Measurements from ENCODE around the gene FYN. TPM values are rescaled to one million over a fixed set of nuclear protein-coding genes. Genes with fewer than 3 reads are reported as not detected.

FYN gene
- total and polyA plus RNA-seq, 2 of the 13 experiments (the other 11 are each of a cell fraction or from before 2014, with no cell fraction given) = 15.5 to 24.6 TPM

DNA sequence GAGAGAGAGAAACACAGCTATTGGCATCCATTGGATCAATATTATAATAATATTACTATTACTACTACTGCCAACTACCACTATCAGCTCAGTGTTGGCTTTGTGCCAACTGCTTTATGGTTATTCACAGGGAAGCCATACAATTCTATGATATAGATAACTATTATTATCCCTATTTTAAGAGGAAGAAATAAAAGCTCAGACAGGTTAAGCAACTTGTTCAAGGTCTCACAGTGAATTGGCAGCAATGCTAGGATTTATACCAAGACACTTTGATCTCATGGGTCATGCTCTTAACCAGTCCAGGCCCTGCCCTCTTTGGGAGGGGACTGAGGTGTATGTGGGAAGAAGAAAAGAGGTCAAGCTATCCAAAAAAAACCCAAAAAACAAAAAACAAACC lies 185.6 kb downstream of the FYN start:
- BruUV-seq (replicated peaks) = no TSS peak
- Histone ChIP-seq H3K4me2 (ENCODE audit: low read depth, low read length) (no peak overlapping the region), H3K9ac (ENCODE audit: insufficient read depth, low read depth, low read length) (no peak overlapping the region), H3K27me3 (ENCODE audit: control insufficient read depth in 1 of 2, insufficient read depth in 2 of 2, low read length in 2 of 2) (no peaks in the 10 kb centered on the region), H3K36me3 (replicated peaks in 1 of 2; ENCODE audit: control insufficient read depth in 1 of 2, insufficient read depth in 2 of 2, low read length in 2 of 2) (peaks cover 3 to 5% of the 10 kb centered on the region in 2 experiments; a peak in 3 of 5 replicates), H3K79me2 (ENCODE audit: insufficient read depth, low read length) (no peaks in the 10 kb centered on the region), H3K4me1 (ENCODE audit: insufficient read depth, low read length) (peaks cover 30% of the 10 kb centered on the region), H3K4me3 (replicated peaks in 1 of 3; ENCODE audit: insufficient read depth in 1 of 3, low read depth in 2 of 3, low read length in 3 of 3) (no peak overlapping the region), H2AFZ (ENCODE audit: low read length) (no peak overlapping the region), H3K27ac (ENCODE audit: extremely low read length, insufficient read depth, low read length) (no peak overlapping the region), H4K20me1 (ENCODE audit: insufficient read depth, low read length) (no peaks in the 10 kb centered on the region), H3K9me3 (ENCODE audit: low read length) (no peaks in the 10 kb centered on the region)
- DNase-seq (ENCODE audit: low spot score) = no peak
- intact Hi-C loops (cut with micrococcal nuclease; ENCODE audit: unreplicated experiment) = no loop called here
- no peak for TF ChIP-seq ZNF451 (CRISPR knock-in tag; IDR thresholded peaks at IDR 0.05)
- TF ChIP-seq ZNF142 (CRISPR knock-in tag; IDR thresholded peaks at IDR 0.05) = no peak
- TF ChIP-seq LCORL (IDR thresholded peaks at IDR 0.05) = 0 out of 2 replicates have a peak, but pooled peaks have one; percentile 53
- no peak for TF ChIP-seq LCORL (CRISPR knock-in tag; IDR thresholded peaks at IDR 0.05)
- no peak for FAIRE-seq
- in situ Hi-C loops (cut with HindIII; ENCODE audit: extremely low pct_ligation_motif_present, low pct_unique_long_range_greater_than_20kb) = no loop called here
- CTCF ChIA-PET (ENCODE audit: low intra/inter-chr PET ratio, low total read pairs) = no interaction called here
- no peak for ATAC-seq
- POLR2A ChIA-PET = interaction anchor here (1.2 kb wide), 1 partner anchor 11 kb away, joined by 3 read pairs; no protein-coding TSS in a partner anchor

All from HepG2 (cell line).